WERI-Rb-1 (cell line): ENCODE data around the gene ADPRHL1.

Experiments
- DNase-seq: peaks from one replicate; pipeline ENCODE4 v3.0.0-alpha.2; 2020
- H3K27ac ChIP-seq: fragments of 250-450 bp; sonication (Bioruptor Pico); 2 replicates; pipeline ENCODE4 v1.5.1; 2020; ENCODE audit warnings: mild to moderate bottlenecking, moderate library complexity
- H3K27me3 ChIP-seq: fragments of 250-450 bp; sonication (Bioruptor Pico); 2 replicates; pipeline ENCODE4 v1.5.1; 2021; ENCODE audit warnings: mild to moderate bottlenecking, low read depth, moderate library complexity; ENCODE audit not compliant: insufficient read depth, severe bottlenecking
- H3K36me3 ChIP-seq: fragments of 250-450 bp; sonication (Bioruptor Pico); 2 replicates; pipeline ENCODE4 v1.5.1; 2020; ENCODE audit warnings: mild to moderate bottlenecking, moderate library complexity
- H3K4me3 ChIP-seq: 2 replicates; pipeline ENCODE4 v1.5.1; 2011; ENCODE audit warnings: low read depth, mild to moderate bottlenecking, control low read depth, low read length
- H3K9me3 ChIP-seq: fragments of 250-450 bp; sonication (Bioruptor Pico); 2 replicates; pipeline ENCODE4 v1.5.1; 2021; ENCODE audit warnings: mild to moderate bottlenecking, moderate library complexity; ENCODE audit not compliant: severe bottlenecking
- CTCF ChIP-seq: IDR thresholded peaks from 2 replicates; pipeline ENCODE4 v1.5.1; 2011; ENCODE audit warnings: low read depth, mild to moderate bottlenecking, control low read depth, inconsistent platforms, low read length

ADPRHL1 gene

GRCh38 chr13:113400621-113401451 lies 52.5 kb downstream of the ADPRHL1 start:
- no peak for TF ChIP-seq CTCF
- Histone ChIP-seq H3K9me3 (no peaks in the 10 kb centered on the region), H3K36me3 (no peaks in the 10 kb centered on the region), H3K27me3 (no peaks in the 10 kb centered on the region), H3K27ac (peak overlapping the region; percentile 66), H3K4me3 (no peak overlapping the region)
- peak; percentile 83 for DNase-seq

GRCh38 chr13:113399755-113400149 lies 53.5 kb downstream of the ADPRHL1 start:
- H3K27me3 ChIP-seq: no peaks in the 10 kb centered on the region

GRCh38 chr13:113398963-113399754 lies 54.1 kb downstream of the ADPRHL1 start:
- no peak for DNase-seq
- Histone ChIP-seq H3K36me3 (no peaks in the 10 kb centered on the region), H3K27ac (no peak overlapping the region), H3K27me3 (no peaks in the 10 kb centered on the region), H3K9me3 (no peaks in the 10 kb centered on the region), H3K4me3 (no peak overlapping the region)
- TF ChIP-seq CTCF: no peak

More at GRCh38 chr13:113399755-113400149, 53.5 kb downstream of the ADPRHL1 start:
- Histone ChIP-seq H3K9me3 (no peaks in the 10 kb centered on the region), H3K4me3 (no peak overlapping the region), H3K27ac (no peak overlapping the region), H3K36me3 (no peaks in the 10 kb centered on the region)
- TF ChIP-seq CTCF: no peak
- no peak for DNase-seq

- TF ChIP-seq CTCF: no peak
Measured at GRCh38 chr13:113397608-113398425, 55.5 kb downstream of the ADPRHL1 start.

GRCh38 chr13:113394339-113394640 lies 59.0 kb downstream of the ADPRHL1 start:
- Histone ChIP-seq H3K27ac (peak overlapping the region; percentile 85), H3K36me3 (no peaks in the 10 kb centered on the region), H3K27me3 (no peaks in the 10 kb centered on the region), H3K9me3 (peaks cover 3% of the 10 kb centered on the region), H3K4me3 (peak overlapping the region; percentile 15)
- no peak for DNase-seq
- TF ChIP-seq CTCF: no peak

More at GRCh38 chr13:113397608-113398425, 55.5 kb downstream of the ADPRHL1 start:
- H3K4me3 ChIP-seq: no peak overlapping the region
- H3K27ac ChIP-seq: no peak overlapping the region
- H3K9me3 ChIP-seq: no peaks in the 10 kb centered on the region
- DNase-seq: no peak
- H3K27me3 ChIP-seq: no peaks in the 10 kb centered on the region
- H3K36me3 ChIP-seq: no peaks in the 10 kb centered on the region
